Adrenal gland (tissue), 5 donors: ENCODE data around the gene STEAP1B.
A peak's percentile ranks its signal among the peaks of the same experiment; 100 is the strongest.
"Not testable (repeated sequence)": the region's sequence is repeated elsewhere in the genome, so short reads cannot be mapped to it uniquely, and the experiment has no call there.

Experiments
- CTCF ChIP-seq, 6 experiments: fragments of 450-650 bp in 4 of 6; fragments of 200-600 bp in 2 of 6; sonication (generic) in 1 of 6; IDR thresholded peaks; 1 replicate in 5 of 6; 2 replicates in 1 of 6; pipeline versions ENCODE4 v1.5.1 to v1.8.0; 2016 to 2021; ENCODE audit warnings: antibody characterized with exemption in 6 of 6, mild to moderate bottlenecking in 2 of 6, moderate library complexity in 1 of 6
- POLR2A ChIP-seq, 2 donors: fragments of 450-650 bp; IDR thresholded peaks; one replicate each; pipeline ENCODE4 v1.6.1; 2017; ENCODE audit warnings: antibody characterized with exemption in 2 of 2, mild to moderate bottlenecking in 2 of 2, moderate library complexity in 1 of 2
- donor health status: DM: no; HTN: no; CAD: no.

GRCh38 chr7:22523478-22524352, 23.7 kb upstream of the STEAP1B start:
- TF ChIP-seq CTCF (IDR thresholded peaks at IDR 0.05) = peak in 3 of 6 experiments; percentile 14 to 31 (median 30)
- TF ChIP-seq POLR2A (IDR thresholded peaks at IDR 0.05) = not testable (repeated sequence)
